NAMALWA (cell line): Measurements from ENCODE around the gene LMTK2.
"Not testable (repeated sequence)": the region's sequence is repeated elsewhere in the genome, so short reads cannot be mapped to it uniquely, and the experiment has no call there.

Source experiments
- DNase-seq: peaks from one replicate; pipeline ENCODE4 v3.0.0-alpha.2; 2015; ENCODE audit warnings: low spot score

Gene LMTK2

GRCh38 chr7:98217623-98218582, 111.2 kb downstream of the LMTK2 start:
- DNase-seq, result peak; percentile 72

- DNase-seq, result not testable (repeated sequence)
Measured at GRCh38 chr7:98219382-98219781, 112.7 kb downstream of the LMTK2 start.

GRCh38 chr7:98221611-98222532, 115.2 kb downstream of the LMTK2 start:
- DNase-seq, result no peak

- DNase-seq, result no peak
Measured at GRCh38 chr7:98222533-98223195, 116.0 kb downstream of the LMTK2 start.

GRCh38 chr7:98223351-98223897, 116.8 kb downstream of the LMTK2 start:
- no peak for DNase-seq

- no peak for DNase-seq
Measured at GRCh38 chr7:98223898-98224700, 117.4 kb downstream of the LMTK2 start.

GRCh38 chr7:98224701-98225181, 118.1 kb downstream of the LMTK2 start:
- no peak for DNase-seq

GRCh38 chr7:98225913-98226614, 119.4 kb downstream of the LMTK2 start:
- no peak for DNase-seq

- DNase-seq, result no peak
Measured at GRCh38 chr7:98227939-98228338, 121.3 kb downstream of the LMTK2 start.

GRCh38 chr7:98228801-98229200, 122.1 kb downstream of the LMTK2 start:
- no peak for DNase-seq

- no peak for DNase-seq
Measured at GRCh38 chr7:98229441-98229840, 122.8 kb downstream of the LMTK2 start.

- no peak for DNase-seq
Measured at GRCh38 chr7:98229991-98230745, 123.5 kb downstream of the LMTK2 start.

- DNase-seq, result no peak
Measured at GRCh38 chr7:98230746-98231471, 124.2 kb downstream of the LMTK2 start.

GRCh38 chr7:98231493-98232262, 125.0 kb downstream of the LMTK2 start:
- no peak for DNase-seq

GRCh38 chr7:98232263-98232585, 125.6 kb downstream of the LMTK2 start:
- DNase-seq, result no peak

- DNase-seq, result no peak
Measured at GRCh38 chr7:98232799-98233198, 126.1 kb downstream of the LMTK2 start.

- DNase-seq, result no peak
Measured at GRCh38 chr7:98233219-98234070, 126.8 kb downstream of the LMTK2 start.
